RCC 7860 (cell line): ENCODE results near the gene ZC3H12A.
A peak's percentile ranks its signal among the peaks of the same experiment; 100 is the strongest.

Experiments
- DNase-seq: peaks from one replicate; pipeline ENCODE4 v3.0.0-alpha.2; 2015; ENCODE audit warnings: low spot score
- FAIRE-seq: peaks from 2 replicates; lab custom pipeline; 2012; peaks lifted over from hg19 to GRCh38; lab: Jason Lieb, UNC

ZC3H12A gene

DNA sequence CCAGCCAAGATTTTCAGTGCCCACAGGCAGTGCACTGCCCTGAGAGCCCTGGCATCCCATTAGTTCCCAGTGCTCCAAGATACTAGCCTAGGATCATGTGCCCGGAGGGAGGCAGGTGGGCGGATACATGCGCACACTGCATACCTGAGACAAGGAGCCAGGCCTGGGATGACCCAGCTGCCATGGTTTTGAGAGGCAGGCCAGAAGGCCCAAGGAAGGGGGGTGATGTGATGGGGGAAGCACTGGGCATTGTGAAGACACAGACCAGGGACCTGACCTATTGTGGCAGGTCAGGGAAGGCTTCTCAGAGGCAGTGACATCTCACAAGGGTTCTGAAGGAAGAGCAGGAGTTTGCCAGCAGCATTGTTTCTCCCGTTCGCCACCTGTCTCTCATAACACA lies 3.6 kb downstream of the ZC3H12A start:
- FAIRE-seq = no peak
- DNase-seq = no peak

DNA sequence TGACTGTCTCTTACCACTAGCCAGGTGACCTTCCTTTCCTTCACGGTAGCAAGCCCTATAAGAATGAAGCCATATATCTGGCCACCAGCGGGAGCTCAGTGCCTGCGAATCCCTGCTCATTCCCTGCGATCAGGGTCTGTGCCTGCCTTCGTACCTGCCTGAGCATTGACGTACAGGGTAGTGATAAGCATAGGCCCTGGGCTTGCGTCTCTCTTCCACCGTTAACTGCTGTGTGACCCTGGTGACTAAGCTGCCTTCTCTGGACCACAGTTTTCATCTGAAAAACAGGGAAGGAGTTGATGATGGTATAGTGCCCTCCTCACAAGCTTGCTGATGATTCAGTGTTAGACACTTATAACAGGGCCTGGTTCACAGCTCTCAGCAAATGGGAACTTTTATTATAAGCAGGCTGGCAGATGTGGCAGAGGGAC lies 4.1 kb downstream of the ZC3H12A start:
- peak; percentile 91 for DNase-seq
- FAIRE-seq = peak; percentile 72

DNA sequence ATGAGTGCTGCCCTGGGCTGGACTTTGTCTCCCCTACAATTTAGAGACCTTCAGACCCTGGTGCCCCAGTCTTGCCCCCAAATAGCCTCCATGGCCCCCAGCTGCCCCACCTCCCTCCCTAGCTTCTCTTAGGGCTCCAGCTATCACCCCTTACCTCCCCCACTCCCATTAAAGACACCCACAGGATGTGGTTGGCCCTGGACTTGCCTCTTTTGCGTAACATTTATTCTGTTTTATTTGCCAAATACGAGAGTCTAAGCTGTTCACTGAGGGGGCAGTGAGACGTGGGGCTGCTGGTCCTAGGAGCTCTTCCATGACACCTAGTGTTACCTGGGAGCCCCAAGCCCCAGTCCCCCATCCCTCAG lies 4.5 kb downstream of the ZC3H12A start:
- DNase-seq (peak; percentile 62), FAIRE-seq (no peak)

- DNase-seq (peak; percentile 97), FAIRE-seq (peak; percentile 79)
Measured at GRCh38 chr1:37479255-37480124, 5.1 kb downstream of the ZC3H12A start.

DNA sequence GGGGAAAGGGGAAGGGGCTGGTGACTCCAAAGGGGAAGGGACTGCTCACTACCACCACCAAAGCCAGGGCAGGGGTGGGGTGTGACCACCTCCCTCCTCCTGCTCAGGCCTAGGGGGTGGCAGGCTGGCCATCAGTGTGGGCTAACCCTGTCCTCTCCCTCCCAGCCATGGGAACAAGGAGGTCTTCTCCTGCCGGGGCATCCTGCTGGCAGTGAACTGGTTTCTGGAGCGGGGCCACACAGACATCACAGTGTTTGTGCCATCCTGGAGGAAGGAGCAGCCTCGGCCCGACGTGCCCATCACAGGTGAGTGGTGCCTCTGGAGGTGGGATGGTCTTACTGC lies 5.7 kb downstream of the ZC3H12A start:
- DNase-seq = no peak
- no peak for FAIRE-seq

- DNase-seq (no peak), FAIRE-seq (no peak)
Measured at GRCh38 chr1:37480581-37481288, 6.4 kb downstream of the ZC3H12A start.

DNA sequence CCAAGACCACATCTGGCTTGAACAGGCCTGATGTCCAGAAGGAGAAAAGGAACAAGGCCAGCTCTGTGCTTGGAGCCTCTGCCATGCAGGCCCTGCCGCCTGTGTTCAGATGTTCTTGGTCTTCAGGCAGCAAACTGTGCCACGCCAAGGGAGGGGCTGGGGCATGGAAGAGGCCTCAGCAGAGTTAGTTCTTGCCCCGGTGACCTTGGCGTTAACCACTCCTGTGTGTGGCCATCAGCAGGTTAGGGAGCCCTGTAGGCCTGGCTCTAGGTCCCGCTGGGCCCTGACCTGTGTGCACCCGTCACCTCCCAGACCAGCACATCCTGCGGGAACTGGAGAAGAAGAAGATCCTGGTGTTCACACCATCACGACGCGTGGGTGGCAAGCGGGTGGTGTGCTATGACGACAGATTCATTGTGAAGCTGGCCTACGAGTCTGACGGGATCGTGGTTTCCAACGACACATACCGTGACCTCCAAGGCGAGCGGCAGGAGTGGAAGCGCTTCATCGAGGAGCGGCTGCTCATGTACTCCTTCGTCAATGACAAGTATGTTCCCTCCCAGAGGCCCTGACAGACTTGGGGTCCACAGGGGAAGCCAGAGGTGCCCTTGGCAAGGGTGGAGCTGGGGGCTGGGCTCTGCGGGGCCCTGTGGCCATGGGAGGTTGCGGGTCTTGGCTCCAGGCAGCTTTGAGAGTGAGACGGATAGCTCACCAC lies 7.1 kb downstream of the ZC3H12A start:
- DNase-seq = no peak
- no peak for FAIRE-seq

DNA sequence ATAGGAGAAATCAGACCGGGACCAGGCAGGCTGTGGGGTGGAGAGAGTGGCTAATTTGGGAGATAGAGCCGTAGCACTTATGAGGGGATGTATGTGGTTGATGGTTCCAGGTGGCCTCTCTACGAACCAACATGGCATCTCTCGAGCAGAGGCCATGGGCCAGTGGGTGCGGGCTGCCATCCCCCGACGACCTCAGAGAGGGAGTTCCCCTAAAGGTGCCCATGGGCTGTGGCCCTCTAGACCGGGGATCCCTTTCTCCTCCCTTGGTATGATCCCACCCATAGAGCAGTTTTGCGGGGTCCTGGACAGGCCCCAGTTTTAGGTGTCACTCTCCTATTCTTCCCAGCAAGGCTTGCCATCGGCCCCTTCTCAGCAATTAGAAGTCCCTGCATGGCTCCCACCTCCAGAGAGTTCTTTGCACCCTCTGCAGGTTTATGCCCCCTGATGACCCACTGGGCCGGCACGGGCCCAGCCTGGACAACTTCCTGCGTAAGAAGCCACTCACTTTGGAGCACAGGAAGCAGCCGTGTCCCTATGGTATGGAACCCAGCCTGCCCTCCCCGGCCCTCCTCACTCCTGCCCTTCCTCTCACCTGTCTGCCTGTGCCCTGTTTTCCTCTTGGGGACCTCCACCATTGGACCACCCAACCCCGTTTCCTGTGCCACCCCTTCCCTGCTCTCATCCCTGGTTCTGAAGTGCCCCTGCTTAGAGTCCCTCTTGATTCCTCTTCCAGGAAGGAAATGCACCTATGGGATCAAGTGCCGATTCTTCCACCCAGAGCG lies 7.8 kb downstream of the ZC3H12A start:
- DNase-seq (no peak), FAIRE-seq (no peak)

GRCh38 chr1:37482796-37483744 lies 8.7 kb downstream of the ZC3H12A start:
- FAIRE-seq = no peak
- DNase-seq = no peak

GRCh38 chr1:37483785-37484184 lies 9.4 kb downstream of the ZC3H12A start:
- DNase-seq (no peak), FAIRE-seq (no peak)

- FAIRE-seq (no peak), DNase-seq (no peak)
Measured at GRCh38 chr1:37484325-37485051, 10.1 kb downstream of the ZC3H12A start.

DNA sequence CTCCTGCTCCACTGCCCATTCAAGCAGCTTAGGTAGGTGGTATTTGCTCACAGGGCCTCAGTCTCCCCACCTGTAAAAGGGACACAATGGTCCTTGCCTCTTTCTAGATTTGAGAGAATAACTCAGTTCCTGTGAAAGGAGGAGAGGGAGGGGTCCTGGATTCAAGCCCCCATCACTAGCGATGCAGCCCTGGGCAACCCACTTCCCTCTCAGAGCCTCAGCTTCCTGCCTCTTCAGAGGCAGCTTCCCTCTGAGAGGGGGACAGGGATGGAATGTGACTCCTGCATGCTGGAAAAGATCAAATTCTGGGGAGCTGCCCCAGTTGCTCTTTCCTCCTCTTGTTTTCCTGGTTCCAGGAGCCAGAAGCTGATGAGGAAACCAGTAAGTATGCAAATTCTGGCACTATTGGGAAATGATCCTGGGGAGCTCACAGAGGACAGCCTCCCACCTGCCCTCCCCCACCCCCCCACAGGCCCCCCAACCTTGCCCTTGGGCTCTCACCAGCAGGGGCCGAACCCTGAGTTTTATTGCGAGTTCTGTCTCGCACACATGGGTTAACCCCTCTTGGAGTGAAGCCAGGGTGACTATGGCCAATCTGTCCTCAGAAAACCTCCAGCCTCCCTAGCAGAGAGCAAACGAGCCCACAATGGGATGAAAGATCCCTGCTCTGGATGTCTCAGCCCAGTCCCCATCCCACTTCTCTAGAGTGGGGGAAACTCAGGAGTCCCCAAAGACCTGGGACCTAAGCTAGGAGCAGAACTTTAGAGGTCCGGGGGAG lies 11.7 kb downstream of the ZC3H12A start:
- no peak for DNase-seq

DNA sequence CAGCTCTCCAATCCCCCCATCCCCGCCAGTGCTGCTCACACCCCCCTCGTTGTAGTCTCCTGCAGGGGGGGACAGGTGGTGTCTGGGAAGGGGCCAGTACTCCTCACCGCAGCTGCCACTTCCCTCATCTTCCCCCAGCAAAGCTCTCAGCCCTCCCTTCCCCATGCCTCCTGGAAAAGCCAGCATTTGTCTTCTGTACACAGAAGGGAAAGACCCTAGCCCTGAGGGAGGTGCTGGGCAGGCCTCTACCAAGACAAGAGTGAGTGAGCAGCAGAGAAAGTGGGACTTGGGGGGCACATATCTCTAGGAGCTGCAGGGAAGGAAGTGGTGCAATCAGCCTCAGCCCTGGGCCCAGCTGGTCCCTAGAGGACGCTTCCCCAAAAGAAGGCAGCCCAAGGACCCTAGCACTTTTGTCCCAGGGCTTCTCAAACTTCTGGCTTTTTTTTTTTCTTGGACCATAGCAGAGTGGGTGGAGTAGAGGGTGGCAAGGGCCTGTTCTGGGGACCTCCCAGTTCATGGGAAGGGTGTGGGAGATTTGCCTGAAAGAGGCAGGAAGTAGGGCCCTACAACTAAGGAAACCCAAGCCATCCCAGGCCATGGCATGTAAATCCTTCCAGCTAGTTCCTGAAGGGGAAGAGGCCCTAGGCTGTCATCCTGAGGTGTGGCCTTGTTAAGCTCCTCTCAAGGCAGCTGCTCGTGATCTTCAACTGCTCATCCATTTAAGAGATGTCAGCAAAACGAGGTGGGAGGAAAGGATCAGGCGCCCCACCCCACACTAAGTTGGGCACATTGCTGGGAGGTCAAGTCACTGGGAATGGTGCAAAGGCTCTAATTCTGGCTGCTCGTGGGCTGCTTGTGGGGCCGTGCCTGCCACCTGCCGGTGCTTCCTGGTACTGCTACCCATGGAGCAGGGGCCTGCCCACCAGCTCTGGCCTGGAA lies 12.6 kb downstream of the ZC3H12A start:
- FAIRE-seq = peak; percentile 8
- peak; percentile 60 for DNase-seq

More for the DNA sequence above, 11.7 kb downstream of the ZC3H12A start:
- no peak for FAIRE-seq

DNA sequence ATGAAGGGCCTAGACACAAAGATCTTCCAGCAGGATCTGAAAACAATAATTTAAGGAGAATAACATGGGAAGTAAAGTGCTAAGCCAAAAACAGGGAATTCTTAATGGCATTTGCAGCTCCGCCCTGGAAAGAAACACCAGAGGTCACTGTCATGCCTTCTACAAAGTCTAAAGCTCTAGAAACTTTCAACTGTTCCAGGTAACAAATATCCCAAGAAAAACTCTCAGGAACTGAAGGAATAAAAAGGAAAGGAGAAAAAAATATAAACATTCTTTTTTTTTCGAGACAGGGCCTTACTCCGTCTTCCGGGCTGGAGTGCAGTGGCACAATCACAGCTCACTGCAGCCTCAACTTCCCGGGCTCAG lies 13.2 kb downstream of the ZC3H12A start:
- DNase-seq (no peak), FAIRE-seq (no peak)

GRCh38 chr1:37493336-37494098 lies 19.1 kb downstream of the ZC3H12A start:
- FAIRE-seq (no peak), DNase-seq (no peak)

DNA sequence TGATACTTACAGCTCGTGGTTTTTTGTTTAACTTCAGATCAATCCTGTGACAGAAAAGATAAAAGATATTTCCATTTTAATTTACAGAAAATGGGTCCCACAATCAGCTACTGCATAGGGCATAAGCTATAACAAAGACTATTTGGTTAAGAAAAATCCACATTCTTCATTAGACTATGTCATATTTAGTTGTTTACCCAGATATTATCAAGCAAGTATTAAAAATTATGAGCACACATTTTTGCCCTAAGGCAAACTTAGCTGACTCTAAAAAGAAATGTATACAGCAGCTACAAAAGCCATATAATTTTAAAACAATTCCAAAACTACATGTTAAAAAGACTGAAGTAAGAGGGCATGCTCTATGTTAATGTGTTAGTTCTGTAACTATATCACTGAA lies 21.5 kb downstream of the ZC3H12A start:
- no peak for DNase-seq
- no peak for FAIRE-seq

GRCh38 chr1:37497832-37498231 lies 23.5 kb downstream of the ZC3H12A start:
- FAIRE-seq (no peak), DNase-seq (no peak)
